NCI-H82 treated with DMSO at 0.1 percent for 48 hours (cell line): ENCODE measurements around the gene C2orf76.
"Not testable (repeated sequence)": the region's sequence is repeated elsewhere in the genome, so short reads cannot be mapped to it uniquely, and the experiment has no call there.

Source experiments
- DNase-seq: peaks from one replicate; lab custom pipeline; 2025; ENCODE audit not compliant: unreplicated experiment; lab: John Stamatoyannopoulos, UW

The C2orf76 gene

DNA sequence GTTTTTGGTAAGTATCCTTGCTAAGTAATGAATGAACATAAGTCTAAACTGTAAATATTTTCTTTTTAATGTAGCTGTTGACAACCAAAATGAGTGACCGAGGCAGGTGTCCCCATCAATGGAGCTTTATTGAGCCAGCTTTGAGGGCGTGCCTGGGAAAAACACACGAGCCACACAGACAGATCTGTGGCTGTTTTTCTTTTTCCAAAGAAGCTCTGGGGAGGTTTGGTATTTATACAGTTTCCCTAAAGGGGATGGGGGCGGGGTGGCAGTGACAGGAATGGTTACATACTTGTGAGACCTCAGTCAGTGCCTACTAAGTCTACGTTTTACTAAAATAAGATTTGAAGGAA is 11.3 kb upstream of the C2orf76 start:
- no peak for DNase-seq

- DNase-seq: peak; percentile 16
Measured at GRCh38 chr2:119377294-119377992, 10.8 kb upstream of the C2orf76 start.

GRCh38 chr2:119376810-119377209 is 10.2 kb upstream of the C2orf76 start:
- DNase-seq: no peak

- peak; percentile 15 for DNase-seq
Measured at GRCh38 chr2:119376406-119376805, 9.8 kb upstream of the C2orf76 start.

GRCh38 chr2:119373907-119374745 is 7.5 kb upstream of the C2orf76 start:
- DNase-seq: not testable (repeated sequence)

GRCh38 chr2:119372778-119373568 is 6.3 kb upstream of the C2orf76 start:
- DNase-seq: no peak

- DNase-seq: no peak
Measured at GRCh38 chr2:119371111-119371510, 4.5 kb upstream of the C2orf76 start.

DNA sequence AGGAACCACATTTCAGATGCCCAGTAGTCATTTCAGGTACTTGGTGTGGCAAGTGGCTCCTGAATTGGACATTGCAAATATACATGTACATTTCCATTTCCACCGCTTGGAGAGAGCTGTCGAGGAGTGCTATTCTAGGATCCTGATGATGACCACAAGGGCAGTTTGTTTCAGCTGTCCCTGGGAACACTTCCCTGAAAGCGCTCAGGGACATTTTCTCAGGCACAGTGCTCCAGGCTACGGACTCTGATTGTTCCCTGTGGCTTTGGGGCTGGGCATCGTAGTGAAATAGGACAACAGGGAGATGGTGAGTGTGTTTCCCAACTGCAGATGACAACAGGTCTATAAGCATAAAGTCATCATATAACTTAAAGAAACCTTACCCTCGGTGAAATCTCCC is 3.2 kb upstream of the C2orf76 start:
- no peak for DNase-seq

- DNase-seq: no peak
Measured at GRCh38 chr2:119367472-119368099, 952 bp upstream of the C2orf76 start.

GRCh38 chr2:119366161-119366648 is 429 bp downstream of the C2orf76 start:
- DNase-seq: no peak

- no peak for DNase-seq
Measured at GRCh38 chr2:119365436-119365835, 1.2 kb downstream of the C2orf76 start.

DNA sequence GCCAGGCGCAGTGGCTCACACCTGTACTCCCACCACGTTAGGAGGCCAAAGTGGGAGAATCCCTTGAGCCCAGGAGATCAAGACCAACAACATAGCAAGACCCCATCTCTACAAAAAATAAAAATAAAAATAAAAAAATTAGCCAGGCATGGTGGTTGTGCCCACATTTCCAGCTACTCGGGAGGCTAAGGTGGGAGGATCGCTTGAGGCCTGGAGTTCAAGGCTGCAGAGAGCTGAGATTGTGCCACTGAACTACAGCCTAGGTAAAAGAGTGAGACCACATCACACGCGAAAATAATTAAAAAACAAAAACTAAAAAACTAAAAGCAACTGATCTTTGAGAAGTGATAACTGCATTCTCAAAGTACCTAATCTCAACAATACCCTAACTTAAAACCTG is 1.8 kb downstream of the C2orf76 start:
- DNase-seq: no peak

- DNase-seq: no peak
Measured at GRCh38 chr2:119360423-119360966, 6.1 kb downstream of the C2orf76 start.

DNA sequence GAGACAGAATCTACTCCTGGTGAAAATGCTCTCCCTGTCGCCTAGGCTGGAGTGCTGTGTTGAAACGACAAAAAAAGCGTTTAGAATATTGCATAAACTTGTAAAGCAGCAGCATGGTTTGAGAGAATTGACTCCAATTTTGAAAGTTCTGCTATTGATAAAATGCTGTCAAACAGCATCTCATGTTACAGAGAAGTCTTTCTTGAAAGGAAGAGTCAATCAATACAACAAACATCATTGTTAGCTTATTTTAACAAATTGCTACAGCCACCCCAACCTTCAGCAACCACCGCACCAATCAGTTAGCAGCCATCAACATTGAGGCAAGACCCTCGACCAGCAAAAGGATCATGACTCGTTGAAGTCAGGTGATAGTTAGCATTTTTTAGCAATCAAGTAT is 6.9 kb downstream of the C2orf76 start:
- DNase-seq: no peak

DNA sequence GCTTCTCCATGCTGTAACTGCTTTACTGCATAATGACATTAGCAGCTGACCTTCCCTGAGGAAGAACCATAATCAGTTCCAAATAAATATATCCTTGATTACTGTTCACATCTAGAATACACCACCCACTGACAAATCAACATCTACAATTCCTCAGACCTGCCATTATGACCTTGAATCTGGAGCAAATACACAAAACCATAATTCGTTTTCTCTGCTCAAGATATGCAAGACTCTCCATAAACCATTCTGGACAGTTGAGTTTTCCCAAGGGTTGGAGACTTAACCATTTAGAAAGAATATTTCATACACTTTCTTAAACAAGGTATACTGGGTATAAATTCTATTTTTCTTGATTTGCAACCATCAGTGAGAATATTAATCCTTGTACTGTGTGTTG is 11.8 kb downstream of the C2orf76 start:
- DNase-seq: peak; percentile 19

GRCh38 chr2:119352357-119352756 is 14.3 kb downstream of the C2orf76 start:
- no peak for DNase-seq

- DNase-seq: no peak
Measured at GRCh38 chr2:119350311-119350998, 16.2 kb downstream of the C2orf76 start.

DNA sequence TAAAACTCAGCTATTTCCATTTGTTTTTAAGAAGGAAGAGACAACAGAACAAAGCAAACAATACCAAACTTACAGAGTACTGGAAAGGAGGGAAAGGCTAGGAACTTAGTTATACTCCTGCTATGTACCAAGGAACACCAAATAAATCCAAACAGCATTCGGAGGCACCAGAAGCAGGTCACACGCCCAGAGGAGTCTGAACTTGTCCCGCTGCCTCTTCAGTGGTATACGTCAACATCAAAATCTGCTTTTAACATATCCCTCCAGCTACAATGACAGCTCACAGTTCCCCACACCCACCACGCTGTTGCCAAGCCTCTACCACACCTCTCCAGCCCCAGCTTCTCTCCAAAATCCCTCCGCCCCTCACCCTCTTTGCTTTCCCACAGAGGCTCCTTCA is 17.3 kb downstream of the C2orf76 start:
- DNase-seq: no peak

GRCh38 chr2:119341684-119342083 is 24.9 kb downstream of the C2orf76 start:
- no peak for DNase-seq

DNA sequence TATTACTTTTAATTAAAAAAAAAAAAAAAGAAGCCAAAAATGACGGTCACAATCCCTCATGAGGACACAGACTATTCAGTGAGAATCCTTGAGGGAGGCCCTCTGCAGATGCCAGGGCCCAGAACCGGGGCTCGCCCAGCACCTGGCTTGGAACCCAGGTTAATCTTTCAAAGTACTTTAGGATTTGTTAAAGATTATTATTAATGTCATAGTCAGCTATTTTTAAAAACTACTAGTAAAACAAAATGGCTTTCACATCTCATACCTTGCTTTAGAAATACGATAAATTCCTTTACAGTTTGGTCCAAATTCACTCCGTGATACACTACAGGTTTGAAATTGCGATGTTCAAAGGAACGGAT is 27.1 kb downstream of the C2orf76 start:
- no peak for DNase-seq
